Endothelial cell of umbilical vein (primary cell): Measurements from ENCODE around the gene PAEP. TPM values are rescaled to one million over a fixed set of nuclear protein-coding genes. Genes with fewer than 3 reads are reported as not detected.

Experiments
- BruUV-seq: library from RNA; stranded (reverse); fragments of 400-500 nt; replicated peaks from 2 replicates; lab custom pipeline; 2021; lab: Mats Ljungman, UMichigan
- CTCF ChIA-PET: fragments of 300-600, 350-600 bp; sonication (Branson Sonifier 250); formaldehyde crosslinking; loops from one replicate; lab custom pipeline; 2021; ENCODE audit warnings: antibody characterized with exemption, inconsistent platforms; lab: Charles Lee
- POLR2A ChIA-PET: fragments of 300-600, 350-600 bp; sonication (Branson Sonifier 250); formaldehyde crosslinking; loops from one replicate; lab custom pipeline; 2021; ENCODE audit warnings: antibody characterized with exemption, inconsistent platforms; lab: Charles Lee
- DNase-seq: peaks from one replicate; pipeline ENCODE4 v3.0.0-alpha.2; 2011; ENCODE audit warnings: low read depth, low spot score
- FAIRE-seq: peaks from 2 replicates; lab custom pipeline; 2011; peaks lifted over from hg19 to GRCh38; lab: Jason Lieb, UNC
- H2AFZ ChIP-seq: 2 replicates; pipeline ENCODE4 v1.6.0; 2012; ENCODE audit warnings: low read depth, low read length, control low read depth, inconsistent platforms
- H3K27ac ChIP-seq: 2 replicates; pipeline ENCODE4 v1.5.1; 2011; ENCODE audit warnings: low read depth, mild to moderate bottlenecking, control low read depth, low read length, moderate library complexity; ENCODE audit not compliant: insufficient read depth
- H3K27me3 ChIP-seq, 2 experiments: 2 replicates each; pipeline versions ENCODE4 v1.6.0 to v1.6.1; 2011; ENCODE audit warnings: low read length in 2 of 2, mixed read lengths in 1 of 2; ENCODE audit not compliant: control insufficient read depth in 2 of 2, insufficient read depth in 2 of 2
- H3K36me3 ChIP-seq, 2 experiments: 2 replicates in 1 of 2; 3 replicates in 1 of 2; pipeline ENCODE4 v1.5.1; 2011; ENCODE audit warnings: low read length in 2 of 2, mild to moderate bottlenecking in 1 of 2, moderate library complexity in 1 of 2; ENCODE audit not compliant: control insufficient read depth in 2 of 2, insufficient read depth in 2 of 2; ENCODE audit errors: extremely low read depth in 1 of 2
- H3K4me1 ChIP-seq: 3 replicates; pipeline ENCODE4 v1.5.1; 2011; ENCODE audit warnings: mild to moderate bottlenecking, low read length; ENCODE audit not compliant: control insufficient read depth, insufficient read depth; ENCODE audit errors: extremely low read depth
- H3K4me2 ChIP-seq: 2 replicates; pipeline ENCODE4 v1.6.1; 2011; ENCODE audit warnings: low read length, control low read depth, mixed read lengths; ENCODE audit not compliant: insufficient read depth
- H3K4me3 ChIP-seq, 3 experiments: fragments of 200-600 bp in 1 of 3; sonication (generic), shearing (Covaris generic) in 1 of 3; replicated peaks in 1 of 3; 2 replicates each; pipeline ENCODE4 v1.5.1; 2011 to 2016; ENCODE audit warnings: control low read depth in 3 of 3, low read length in 3 of 3, mild to moderate bottlenecking in 2 of 3, inconsistent platforms in 1 of 3, low read depth in 1 of 3, moderate library complexity in 1 of 3; ENCODE audit not compliant: insufficient read depth in 1 of 3
- H3K79me2 ChIP-seq: 2 replicates; pipeline ENCODE4 v1.6.0; 2012; ENCODE audit warnings: low read length, inconsistent platforms; ENCODE audit not compliant: control insufficient read depth, insufficient read depth
- H3K9ac ChIP-seq: replicated peaks from 2 replicates; pipeline ENCODE3; 2011; ENCODE audit warnings: low read length, control low read depth; ENCODE audit not compliant: insufficient read depth; ENCODE audit errors: extremely low read depth
- H3K9me1 ChIP-seq: replicated peaks from 3 replicates; pipeline ENCODE4 v1.6.0; 2011; ENCODE audit warnings: mild to moderate bottlenecking, low read length; ENCODE audit not compliant: control insufficient read depth, insufficient read depth; ENCODE audit errors: extremely low read depth
- H3K9me3 ChIP-seq: replicated peaks from 2 replicates; pipeline ENCODE4 v1.5.1; 2012; ENCODE audit warnings: low read length, inconsistent platforms; ENCODE audit not compliant: control insufficient read depth, insufficient read depth
- H4K20me1 ChIP-seq: replicated peaks from 2 replicates; pipeline ENCODE3; 2011; ENCODE audit warnings: mild to moderate bottlenecking, low read length; ENCODE audit not compliant: control insufficient read depth, insufficient read depth; ENCODE audit errors: extremely low read depth
- CTCF ChIP-seq, 2 donors: IDR thresholded peaks; 1 replicate in 1 of 2; 2 replicates in 1 of 2; pipeline ENCODE4 v1.5.1; 2011; ENCODE audit warnings: low read length in 2 of 2, mild to moderate bottlenecking in 2 of 2, moderate library complexity in 2 of 2, control low read depth in 1 of 2, inconsistent platforms in 1 of 2, low read depth in 1 of 2; ENCODE audit not compliant: insufficient read depth in 1 of 2; ENCODE audit errors: extremely low read depth in 1 of 2
- EZH2 ChIP-seq: IDR thresholded peaks from 2 replicates; pipeline ENCODE4 v1.6.1; 2012; ENCODE audit warnings: borderline replicate concordance, low read depth, mild to moderate bottlenecking, moderate library complexity, low read length, inconsistent platforms; ENCODE audit not compliant: severe bottlenecking
- FOS ChIP-seq: IDR thresholded peaks from 2 replicates; pipeline ENCODE4 v1.6.1; 2011; ENCODE audit warnings: mild to moderate bottlenecking, low read length, moderate library complexity, borderline replicate concordance; ENCODE audit not compliant: insufficient read depth
- GATA2 ChIP-seq: IDR thresholded peaks from 2 replicates; pipeline ENCODE4 v1.7.0; 2011; ENCODE audit warnings: low read depth, mild to moderate bottlenecking, moderate library complexity, mixed read lengths, low read length; ENCODE audit not compliant: insufficient read length, insufficient read depth
- JUN ChIP-seq: IDR thresholded peaks from 2 replicates; pipeline ENCODE4 v1.6.1; 2011; ENCODE audit warnings: borderline replicate concordance, low read depth; ENCODE audit not compliant: insufficient read length, insufficient read depth
- MAX ChIP-seq: IDR thresholded peaks from 2 replicates; pipeline ENCODE4 v1.6.1; 2011; ENCODE audit not compliant: insufficient read depth, insufficient read length
- MYC ChIP-seq: IDR thresholded peaks from one replicate; pipeline ENCODE4 v1.6.1; 2011; ENCODE audit warnings: mild to moderate bottlenecking, low read depth, low read length
- POLR2A ChIP-seq: IDR thresholded peaks from 2 replicates; pipeline ENCODE4 v1.6.1; 2012; ENCODE audit warnings: low read depth, mild to moderate bottlenecking, control low read depth, low read length
- POLR2AphosphoS5 ChIP-seq: IDR thresholded peaks from 2 replicates; pipeline ENCODE4 v1.6.1; 2012; ENCODE audit warnings: low read depth, mild to moderate bottlenecking, control low read depth, low read length, moderate library complexity; ENCODE audit not compliant: insufficient read depth
- dilution Hi-C: fragments of 300-500 bp; cut with MboI; formaldehyde crosslinking; loops from one replicate; pipeline ENCODE4 v1.15.0; 2019; ENCODE audit warnings: low sequenced_read_pairs; ENCODE audit not compliant: extremely low pct_ligation_motif_present
- intact Hi-C: fragments of 100-400 bp; cut with micrococcal nuclease; formaldehyde crosslinking; loops from one replicate; pipeline ENCODE4 v1.10.0; 2022
- polyA plus RNA-seq, 4 experiments: library from polyadenylated mRNA; depleted of rRNA in 3 of 4; stranded (reverse) in 3 of 4; unstranded in 1 of 4; fragments of >200 nt; gene quantifications; 2 replicates each; pipeline versions ENCODE4 v1.2.1 to v1.2.3, GENCODE V29; 2011 to 2012; ENCODE audit warnings: missing spikeins in 1 of 4
- total RNA-seq: library from RNA; stranded (reverse); gene quantifications from 2 replicates; pipeline ENCODE4 v1.2.3, GENCODE V29; 2021

Gene PAEP
- total and polyA plus RNA-seq, 2 donors (not counting 3 experiments of a cell fraction or from before 2014, with no cell fraction given) = not detected

GRCh38 chr9:135519179-135519971, 42.2 kb upstream of the PAEP start:
- Histone ChIP-seq H3K9ac (no peak overlapping the region), H3K9me1 (no peaks in the 10 kb centered on the region), H3K4me2 (no peak overlapping the region), H3K9me3 (no peaks in the 10 kb centered on the region), H3K27ac (no peak overlapping the region), H4K20me1 (no peaks in the 10 kb centered on the region), H3K27me3 (no peaks in the 10 kb centered on the region), H3K4me1 (peaks cover 9% of the 10 kb centered on the region), H3K79me2 (no peaks in the 10 kb centered on the region), H3K36me3 (no peaks in the 10 kb centered on the region), H3K4me3 (no peak overlapping the region), H2AFZ (no peak overlapping the region)
- BruUV-seq = no TSS peak
- intact Hi-C loops (no loop called here), dilution Hi-C loops (no loop called here)
- DNase-seq (no peak), FAIRE-seq (no peak)
- POLR2A ChIA-PET = no interaction called here
- CTCF ChIA-PET = no interaction called here
- TF ChIP-seq JUN = no peak
- TF ChIP-seq GATA2 = no peak
- no peak for TF ChIP-seq CTCF (IDR thresholded peaks at IDR 0.05; ENCODE audit: extremely low read depth in 1 of 2, insufficient read depth in 1 of 2, low read depth in 1 of 2, low read length in 2 of 2)
- no peak for TF ChIP-seq EZH2
- TF ChIP-seq POLR2AphosphoS5 = no peak
- no peak for TF ChIP-seq FOS
- TF ChIP-seq POLR2A = no peak
- TF ChIP-seq MAX = no peak
- no peak for TF ChIP-seq MYC
